H1 (cell line): Measurements from ENCODE around the gene AGGF1. TPM values are rescaled to one million over a fixed set of nuclear protein-coding genes. Genes with fewer than 3 reads are reported as not detected.

Source experiments
- CTCF ChIA-PET: fragments of 300-600 bp; sonication (Branson Sonifier 250); formaldehyde crosslinking; loops from one replicate; lab custom pipeline; 2021; ENCODE audit not compliant: partially characterized antibody; lab: Charles Lee
- POLR2A ChIA-PET: fragments of 300-600 bp; sonication (Branson Sonifier 250); formaldehyde crosslinking; loops from one replicate; lab custom pipeline; 2021; ENCODE audit warnings: inconsistent platforms; ENCODE audit not compliant: partially characterized antibody; lab: Charles Lee
- DNase-seq, 2 experiments: peaks; one replicate each; pipeline versions ENCODE4 v3.0.0 to v3.0.0-alpha.2; 2010 to 2022; ENCODE audit warnings: low spot score in 2 of 2, low read depth in 1 of 2, mixed read lengths in 1 of 2
- FAIRE-seq: peaks from 2 replicates; lab custom pipeline; 2011; peaks lifted over from hg19 to GRCh38; lab: Jason Lieb, UNC
- H2AFZ ChIP-seq: 2 replicates; pipeline ENCODE4 v1.8.1; 2012; ENCODE audit warnings: low read length, inconsistent platforms
- H2AK5ac ChIP-seq: 2 replicates; pipeline ENCODE4 v1.6.1; 2013; ENCODE audit warnings: low read depth, low read length
- H2BK120ac ChIP-seq: replicated peaks from 2 replicates; pipeline ENCODE3; 2013; ENCODE audit warnings: low read depth, low read length, inconsistent platforms
- H2BK12ac ChIP-seq: 2 replicates; pipeline ENCODE4 v1.6.1; 2013; ENCODE audit warnings: low read depth, low read length
- H2BK15ac ChIP-seq: 2 replicates; pipeline ENCODE4 v1.6.1; 2013; ENCODE audit warnings: low read length
- H2BK20ac ChIP-seq: 2 replicates; pipeline ENCODE4 v1.6.1; 2013; ENCODE audit warnings: low read length
- H2BK5ac ChIP-seq: 2 replicates; pipeline ENCODE4 v1.6.1; 2013; ENCODE audit warnings: low read depth, low read length
- H3K14ac ChIP-seq: 2 replicates; pipeline ENCODE4 v1.6.1; 2013; ENCODE audit warnings: inconsistent platforms; ENCODE audit not compliant: insufficient read length
- H3K18ac ChIP-seq: 2 replicates; pipeline ENCODE4 v1.6.1; 2013; ENCODE audit warnings: low read length; ENCODE audit errors: extremely low read depth
- H3K23ac ChIP-seq: 2 replicates; pipeline ENCODE4 v1.6.1; 2013; ENCODE audit warnings: inconsistent platforms; ENCODE audit not compliant: insufficient read length
- H3K23me2 ChIP-seq: 2 replicates; pipeline ENCODE4 v1.6.1; 2013; ENCODE audit warnings: low read depth, low read length
- H3K27ac ChIP-seq: 2 replicates; pipeline ENCODE4 v1.6.1; 2011; ENCODE audit warnings: low read depth, low read length, inconsistent platforms
- H3K27me3 ChIP-seq, 4 experiments: replicated peaks in 1 of 4; 1 replicate in 1 of 4; 2 replicates in 3 of 4; pipeline versions ENCODE4 v1.6.1 to v1.8.1; 2011 to 2013; ENCODE audit warnings: low read length in 3 of 4, mild to moderate bottlenecking in 3 of 4, inconsistent platforms in 2 of 4, mixed read lengths in 2 of 4, moderate library complexity in 1 of 4; ENCODE audit not compliant: control insufficient read depth in 3 of 4, insufficient read depth in 3 of 4; ENCODE audit errors: extremely low read depth in 1 of 4
- H3K36me3 ChIP-seq, 4 experiments: 2 replicates each; pipeline versions ENCODE4 v1.6.1 to v1.8.1; 2011 to 2013; ENCODE audit warnings: mild to moderate bottlenecking in 4 of 4, low read length in 3 of 4, moderate library complexity in 2 of 4, control low read depth in 1 of 4, inconsistent platforms in 1 of 4; ENCODE audit not compliant: insufficient read depth in 4 of 4, control insufficient read depth in 2 of 4
- H3K4ac ChIP-seq: replicated peaks from 2 replicates; pipeline ENCODE3; 2013; ENCODE audit warnings: low read length, low read depth, mixed read lengths, inconsistent platforms; ENCODE audit not compliant: insufficient read length
- H3K4me1 ChIP-seq, 4 experiments: replicated peaks in 1 of 4; 1 replicate in 1 of 4; 2 replicates in 3 of 4; pipeline versions ENCODE4 v1.6.1 to v1.8.1; 2011 to 2013; ENCODE audit warnings: low read length in 3 of 4, inconsistent platforms in 2 of 4, mixed read lengths in 1 of 4; ENCODE audit not compliant: insufficient read depth in 4 of 4, control insufficient read depth in 3 of 4
- H3K4me2 ChIP-seq, 2 experiments: 2 replicates each; pipeline versions ENCODE4 v1.6.1 to v1.8.1; 2011 to 2013; ENCODE audit warnings: low read depth in 2 of 2, low read length in 2 of 2, control low read depth in 1 of 2, inconsistent platforms in 1 of 2, mild to moderate bottlenecking in 1 of 2; ENCODE audit not compliant: insufficient read depth in 1 of 2
- H3K4me3 ChIP-seq, 4 experiments: fragments of 200-600, 300-600 bp in 1 of 4; sonication (generic), shearing (Covaris generic), sonication (Bioruptor Twin) in 1 of 4; 2 replicates each; pipeline versions ENCODE4 v1.5.1 to v1.8.1; 2011 to 2016; ENCODE audit warnings: low read length in 4 of 4, low read depth in 3 of 4, control low read depth in 2 of 4, inconsistent platforms in 2 of 4, mild to moderate bottlenecking in 2 of 4, mixed read lengths in 1 of 4, moderate library complexity in 1 of 4; ENCODE audit not compliant: insufficient read depth in 2 of 4; ENCODE audit errors: extremely low read depth in 1 of 4
- H3K56ac ChIP-seq: replicated peaks from 2 replicates; pipeline ENCODE3; 2013; ENCODE audit warnings: low read depth, mild to moderate bottlenecking, mixed read lengths, low read length, inconsistent platforms; ENCODE audit not compliant: insufficient read length
- H3K79me1 ChIP-seq: 2 replicates; pipeline ENCODE4 v1.6.1; 2013; ENCODE audit warnings: low read depth, low read length, control low read depth
- H3K79me2 ChIP-seq, 2 experiments: 2 replicates each; pipeline versions ENCODE4 v1.6.1 to v1.8.1; 2012 to 2013; ENCODE audit warnings: low read length in 2 of 2, mild to moderate bottlenecking in 2 of 2, inconsistent platforms in 1 of 2; ENCODE audit not compliant: insufficient read depth in 2 of 2, control insufficient read depth in 1 of 2
- H3K9ac ChIP-seq, 4 experiments: replicated peaks in 1 of 4; 1 replicate in 1 of 4; 2 replicates in 3 of 4; pipeline versions ENCODE4 v1.6.1 to v1.8.1; 2011 to 2013; ENCODE audit warnings: low read depth in 3 of 4, low read length in 3 of 4, control low read depth in 2 of 4, mild to moderate bottlenecking in 2 of 4, moderate library complexity in 2 of 4, inconsistent platforms in 1 of 4; ENCODE audit errors: extremely low read depth in 1 of 4
- H3K9me3 ChIP-seq, 2 experiments: 2 replicates each; pipeline versions ENCODE4 v1.6.1 to v1.8.1; 2012 to 2013; ENCODE audit warnings: mild to moderate bottlenecking in 2 of 2, moderate library complexity in 2 of 2, control low read depth in 1 of 2, inconsistent platforms in 1 of 2, low read depth in 1 of 2, low read length in 1 of 2, mixed read lengths in 1 of 2; ENCODE audit not compliant: insufficient read depth in 2 of 2
- H4K20me1 ChIP-seq, 2 experiments: replicated peaks in 1 of 2; 2 replicates each; pipeline versions ENCODE3 to v1.8.1; 2011 to 2013; ENCODE audit warnings: inconsistent platforms in 2 of 2, low read length in 2 of 2, mild to moderate bottlenecking in 1 of 2; ENCODE audit not compliant: insufficient read depth in 2 of 2, control insufficient read depth in 1 of 2
- H4K5ac ChIP-seq: 2 replicates; pipeline ENCODE4 v1.6.1; 2013; ENCODE audit warnings: low read length, low read depth, mixed read lengths, inconsistent platforms; ENCODE audit not compliant: insufficient read length
- H4K8ac ChIP-seq: 2 replicates; pipeline ENCODE4 v1.8.0; 2013; ENCODE audit warnings: mild to moderate bottlenecking, moderate library complexity, low read length, inconsistent platforms; ENCODE audit not compliant: insufficient read depth; ENCODE audit errors: extremely low read depth
- H4K91ac ChIP-seq: replicated peaks from 2 replicates; pipeline ENCODE3; 2013; ENCODE audit warnings: low read length, mixed read lengths, inconsistent platforms; ENCODE audit not compliant: insufficient read length
- ATF3 ChIP-seq: IDR thresholded peaks from 2 replicates; pipeline ENCODE4 v1.6.1; 2011; ENCODE audit warnings: low read depth, mild to moderate bottlenecking, low read length; ENCODE audit not compliant: insufficient read depth
- KDM5A ChIP-seq: fragments of 200-600 bp; IDR thresholded peaks from 2 replicates; pipeline ENCODE4 v1.7.1; 2012; ENCODE audit warnings: mild to moderate bottlenecking, low read length, inconsistent platforms, mixed read lengths
- POLR2A ChIP-seq, 2 experiments: IDR thresholded peaks; 1 replicate in 1 of 2; 2 replicates in 1 of 2; pipeline ENCODE4 v1.6.1; 2011; ENCODE audit warnings: low read depth in 2 of 2, low read length in 2 of 2, mild to moderate bottlenecking in 2 of 2; ENCODE audit errors: control extremely low read depth in 1 of 2
- TAF1 ChIP-seq: IDR thresholded peaks from 2 replicates; pipeline ENCODE4 v1.6.1; 2011; ENCODE audit warnings: mild to moderate bottlenecking, low read depth, low read length
- TCF12 ChIP-seq: IDR thresholded peaks from 2 replicates; pipeline ENCODE4 v1.6.1; 2011; ENCODE audit warnings: low read depth, mild to moderate bottlenecking, low read length
- YY1 ChIP-seq: IDR thresholded peaks from 2 replicates; pipeline ENCODE4 v1.6.1; 2011; ENCODE audit warnings: low read depth, mild to moderate bottlenecking, low read length
- WGBS, 2 experiments: shearing (Covaris generic) in 1 of 2; methylation state at CpG; one replicate each; pipeline versions ENCODE4 v1.1.6 to v1.1.7; 2013 to 2015; ENCODE audit warnings: low lambda C conversion rate in 2 of 2, mixed read lengths in 2 of 2, inconsistent platforms in 1 of 2, low coverage in 1 of 2, missing lambda C conversion rate in 1 of 2; ENCODE audit not compliant: insufficient replicate concordance in 2 of 2, insufficient coverage in 1 of 2, insufficient read length in 1 of 2; ENCODE audit errors: extremely low coverage in 1 of 2, missing lambda C conversion rate in 1 of 2; 5-methylcytosine and 5-hydroxymethylcytosine counted together
- polyA plus RNA-seq, 7 experiments: library from polyadenylated mRNA; depleted of rRNA in 3 of 7; stranded (reverse) in 5 of 7; unstranded in 2 of 7; fragments of >200 nt in 5 of 7; fragments of 200-250 nt in 2 of 7; gene quantifications; 1 replicate in 5 of 7; 2 replicates in 1 of 7; 4 replicates in 1 of 7; pipeline versions ENCODE4 v1.2.1 to v1.2.3, GENCODE V29; 2011 to 2013; ENCODE audit warnings: missing spikeins in 2 of 7, mixed read lengths in 2 of 7
- total RNA-seq: library from RNA; stranded (reverse); fragmentation: NEBNext Ultra II Directional; extraction: Animal tissue kit (Norgen Biotek cat#: 25700); gene quantifications from 2 replicates; pipeline ENCODE4 v1.2.1, GENCODE V29; 2021

AGGF1 gene
- total and polyA plus RNA-seq, 2 of the 8 experiments (the other 6 are each of a cell fraction or from before 2014, with no cell fraction given) = 7.3 to 19.0 TPM

- H3K4me3 ChIP-seq = no peak overlapping the region
- H3K56ac ChIP-seq = no peak overlapping the region
- no peak overlapping the region for H4K5ac ChIP-seq
- no peaks in the 10 kb centered on the region for H3K79me2 ChIP-seq
- no peaks in the 10 kb centered on the region for H3K79me1 ChIP-seq
- TF ChIP-seq TCF12 (no peak), YY1 (no peak), ATF3 (no peak), POLR2A (IDR thresholded peaks at IDR 0.05; ENCODE audit: control extremely low read depth in 1 of 2, low read depth in 2 of 2, low read length in 2 of 2) (no peak), KDM5A (no peak), TAF1 (no peak)
- CTCF ChIA-PET = no interaction called here
- H3K27ac ChIP-seq = no peak overlapping the region
- no peak overlapping the region for H3K14ac ChIP-seq
- peaks cover 0 to 21% (median 3%) of the 10 kb centered on the region in 4 experiments; a peak in 3 of 8 replicates for H3K36me3 ChIP-seq
- H2BK20ac ChIP-seq = no peak overlapping the region
- no peaks in the 10 kb centered on the region for H3K9me3 ChIP-seq
- H2BK12ac ChIP-seq = no peak overlapping the region
- H2AK5ac ChIP-seq = no peak overlapping the region
- POLR2A ChIA-PET = interaction anchor here (1.3 to 2.4 kb wide), 3 partner anchors 8 to 10 kb away, joined by 3 to 15 read pairs (median 3); partner anchors contain the start of gene ZBED3
- no peak overlapping the region for H4K8ac ChIP-seq
- 91% methylated on average over 4 of the region's 4 CpGs; no CpG with 5 or more reads in 1 of the 2 experiments for WGBS, 2 experiments
- no peak overlapping the region for H2AFZ ChIP-seq
- no peaks in the 10 kb centered on the region for H3K23me2 ChIP-seq
- FAIRE-seq (no peak), DNase-seq (no peak)
- H3K18ac ChIP-seq = no peak overlapping the region
- H2BK5ac ChIP-seq = no peak overlapping the region
- no peaks in the 10 kb centered on the region for H3K4me1 ChIP-seq
- H4K20me1 ChIP-seq = no peaks in the 10 kb centered on the region
- H3K4ac ChIP-seq = no peak overlapping the region
- H3K4me2 ChIP-seq = no peak overlapping the region
- H3K9ac ChIP-seq = no peak overlapping the region
- no peak overlapping the region for H2BK120ac ChIP-seq
- no peaks in the 10 kb centered on the region for H3K27me3 ChIP-seq
- H4K91ac ChIP-seq = no peak overlapping the region
- no peak overlapping the region for H2BK15ac ChIP-seq
- H3K23ac ChIP-seq = no peak overlapping the region
These were observed 65.0 kb downstream of the AGGF1 start for GRCh38 chr5:77095189-77095588.
